Keratinocyte (primary cell): Measurements from ENCODE around the gene SALL4. TPM values are rescaled to one million over a fixed set of nuclear protein-coding genes. Genes with fewer than 3 reads are reported as not detected.

Source experiments
- DNase-seq: peaks from one replicate; pipeline ENCODE4 v3.0.0-alpha.2; 2011; ENCODE audit warnings: low read depth, missing footprints, low spot score
- FAIRE-seq: peaks from 2 replicates; lab custom pipeline; 2011; peaks lifted over from hg19 to GRCh38; lab: Jason Lieb, UNC
- H2AFZ ChIP-seq: 2 replicates; pipeline ENCODE4 v1.6.0; 2012; ENCODE audit warnings: low read length, control low read depth, inconsistent platforms; ENCODE audit not compliant: control insufficient read depth
- H3K27ac ChIP-seq: 2 replicates; pipeline ENCODE4 v1.5.1; 2011; ENCODE audit warnings: low read length; ENCODE audit not compliant: control insufficient read depth, insufficient read depth
- H3K27me3 ChIP-seq: 3 replicates; pipeline ENCODE4 v1.6.0; 2011; ENCODE audit warnings: low read length; ENCODE audit not compliant: control insufficient read depth, insufficient read depth; ENCODE audit errors: extremely low read depth
- H3K36me3 ChIP-seq, 2 experiments: 2 replicates in 1 of 2; 3 replicates in 1 of 2; pipeline ENCODE4 v1.5.1; 2011; ENCODE audit warnings: low read length in 2 of 2, mild to moderate bottlenecking in 1 of 2; ENCODE audit not compliant: control insufficient read depth in 2 of 2, insufficient read depth in 2 of 2; ENCODE audit errors: extremely low read depth in 1 of 2
- H3K4me1 ChIP-seq: 3 replicates; pipeline ENCODE4 v1.5.1; 2011; ENCODE audit warnings: low read length; ENCODE audit not compliant: control insufficient read depth, insufficient read depth; ENCODE audit errors: extremely low read depth
- H3K4me2 ChIP-seq: 3 replicates; pipeline ENCODE4 v1.6.0; 2011; ENCODE audit warnings: low read depth, low read length; ENCODE audit not compliant: control insufficient read depth, insufficient read depth; ENCODE audit errors: extremely low read depth
- H3K4me3 ChIP-seq, 3 experiments: fragments of 200-600 bp in 1 of 3; sonication (generic) in 1 of 3; 2 replicates in 2 of 3; 3 replicates in 1 of 3; pipeline ENCODE4 v1.5.1; 2011 to 2016; ENCODE audit warnings: low read length in 3 of 3, mild to moderate bottlenecking in 3 of 3, control low read depth in 2 of 3, inconsistent platforms in 1 of 3, low read depth in 1 of 3, mixed read lengths in 1 of 3, mixed run types in 1 of 3, moderate library complexity in 1 of 3; ENCODE audit not compliant: control insufficient read depth in 2 of 3, insufficient read depth in 2 of 3; ENCODE audit errors: extremely low read depth in 1 of 3
- H3K79me2 ChIP-seq: 2 replicates; pipeline ENCODE4 v1.6.0; 2012; ENCODE audit warnings: low read length; ENCODE audit not compliant: control insufficient read depth, insufficient read depth
- H3K9ac ChIP-seq: 3 replicates; pipeline ENCODE4 v1.6.0; 2011; ENCODE audit warnings: low read length; ENCODE audit not compliant: control insufficient read depth, insufficient read depth; ENCODE audit errors: extremely low read depth
- H3K9me1 ChIP-seq: 3 replicates; pipeline ENCODE4 v1.6.0; 2011; ENCODE audit warnings: low read length; ENCODE audit not compliant: control insufficient read depth, insufficient read depth; ENCODE audit errors: extremely low read depth
- H3K9me3 ChIP-seq: 2 replicates; pipeline ENCODE4 v1.5.1; 2012; ENCODE audit warnings: low read depth, low read length; ENCODE audit not compliant: control insufficient read depth
- H4K20me1 ChIP-seq: 3 replicates; pipeline ENCODE4 v1.6.0; 2011; ENCODE audit warnings: low read length; ENCODE audit not compliant: control insufficient read depth, insufficient read depth; ENCODE audit errors: extremely low read depth
- CTCF ChIP-seq, 3 experiments: IDR thresholded peaks in 1 of 3; conservative IDR thresholded peaks in 1 of 3; optimal IDR thresholded peaks in 1 of 3; 2 replicates in 2 of 3; 3 replicates in 1 of 3; pipeline versions ENCODE3 to v1.5.1; 2011; ENCODE audit warnings: low read length in 3 of 3, mild to moderate bottlenecking in 3 of 3, moderate library complexity in 2 of 3, control low read depth in 1 of 3, inconsistent platforms in 1 of 3; ENCODE audit not compliant: insufficient read depth in 2 of 3; ENCODE audit errors: extremely low read depth in 1 of 3
- EZH2 ChIP-seq: IDR thresholded peaks from one replicate; pipeline ENCODE4 v1.6.1; 2012; ENCODE audit warnings: inconsistent platforms, mild to moderate bottlenecking, low read length, moderate library complexity
- dilution Hi-C: fragments of 300-500 bp; cut with MboI; formaldehyde crosslinking; loops from one replicate; pipeline ENCODE4 v1.7.0; 2020; ENCODE audit warnings: low sequenced_read_pairs; ENCODE audit not compliant: extremely low pct_ligation_motif_present
- polyA plus RNA-seq, 5 experiments: library from polyadenylated mRNA; depleted of rRNA in 3 of 5; stranded (reverse) in 3 of 5; stranded (forward) in 1 of 5; unstranded in 1 of 5; fragments of >200 nt; gene quantifications; 1 replicate in 1 of 5; 2 replicates in 3 of 5; 3 replicates in 1 of 5; pipeline versions ENCODE4 v1.2.1 to v1.2.3, GENCODE V29; 2011 to 2012; ENCODE audit warnings: missing spikeins in 2 of 5, low read depth in 1 of 5, low replicate concordance in 1 of 5

Gene SALL4
- polyA plus RNA-seq, 1 donor (not counting 4 experiments of a cell fraction or from before 2014, with no cell fraction given): 0.04 TPM

GRCh38 chr20:51837436-51837835, 35.1 kb upstream of the SALL4 start:
- TF ChIP-seq CTCF (optimal IDR thresholded peaks at IDR 0.05 in 1 of 3, IDR thresholded peaks at IDR 0.05 in 1 of 3, conservative IDR thresholded peaks at IDR 0.05 in 1 of 3; ENCODE audit: extremely low read depth in 1 of 3, insufficient read depth in 2 of 3, low read length in 3 of 3): no peak
- no peak for TF ChIP-seq EZH2
- Histone ChIP-seq H3K9ac (no peak overlapping the region), H3K9me1 (no peaks in the 10 kb centered on the region), H3K27ac (no peak overlapping the region), H3K36me3 (no peaks in the 10 kb centered on the region), H3K4me1 (no peaks in the 10 kb centered on the region), H3K4me2 (no peak overlapping the region), H3K27me3 (no peaks in the 10 kb centered on the region), H4K20me1 (no peaks in the 10 kb centered on the region), H3K4me3 (no peak overlapping the region), H3K79me2 (no peaks in the 10 kb centered on the region), H2AFZ (no peak overlapping the region), H3K9me3 (no peaks in the 10 kb centered on the region)
- FAIRE-seq: no peak
- no peak for DNase-seq
- dilution Hi-C loops: no loop called here

- no peaks in the 10 kb centered on the region for H4K20me1 ChIP-seq
- no peak overlapping the region for H3K9ac ChIP-seq
- dilution Hi-C loops: no loop called here
- no peaks in the 10 kb centered on the region for H3K9me3 ChIP-seq
- no peaks in the 10 kb centered on the region for H3K9me1 ChIP-seq
- H3K27me3 ChIP-seq: peaks cover 5% of the 10 kb centered on the region
- DNase-seq: no peak
- H3K4me3 ChIP-seq: no peak overlapping the region
- no peaks in the 10 kb centered on the region for H3K4me1 ChIP-seq
- H3K4me2 ChIP-seq: no peak overlapping the region
- H3K36me3 ChIP-seq: no peaks in the 10 kb centered on the region
- no peaks in the 10 kb centered on the region for H3K79me2 ChIP-seq
- H3K27ac ChIP-seq: no peak overlapping the region
- no peak for TF ChIP-seq EZH2
- no peak for TF ChIP-seq CTCF (optimal IDR thresholded peaks at IDR 0.05 in 1 of 3, IDR thresholded peaks at IDR 0.05 in 1 of 3, conservative IDR thresholded peaks at IDR 0.05 in 1 of 3; ENCODE audit: extremely low read depth in 1 of 3, insufficient read depth in 2 of 3, low read length in 3 of 3)
- no peak for FAIRE-seq
- no peak overlapping the region for H2AFZ ChIP-seq
These were observed 31.0 kb upstream of the SALL4 start for GRCh38 chr20:51833326-51833725.
